ENCODE data around the gene TNKS1BP1.
"Not testable (repeated sequence)": the region's sequence is repeated elsewhere in the genome, so short reads cannot be mapped to it uniquely, and the experiment has no call there.

Gene TNKS1BP1

DNA sequence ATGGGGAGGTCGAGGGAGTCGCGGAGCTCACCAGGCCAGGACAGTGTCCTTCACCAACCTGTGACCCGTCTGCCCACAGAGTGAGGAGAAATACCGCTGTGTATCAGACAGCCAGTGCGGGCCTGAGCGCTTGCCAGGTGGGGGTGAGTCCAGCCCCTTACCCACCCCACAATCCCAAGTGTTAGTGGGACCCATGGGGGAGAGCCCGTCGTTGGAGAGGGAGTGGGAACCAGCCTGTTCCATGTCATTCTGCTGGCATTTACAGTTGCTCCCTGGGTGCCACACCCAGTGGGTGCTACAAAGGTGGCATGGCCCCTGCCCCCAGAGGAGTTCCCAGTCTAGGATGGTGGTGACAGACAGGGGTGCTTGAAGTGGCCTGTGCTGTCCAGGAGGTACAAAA lies 22.6 kb upstream of the TNKS1BP1 start:
- Mint-ChIP-seq H3K27ac (no peak overlapping the region), H3K27me3 (peaks cover 7% of the 10 kb centered on the region), H3K4me1 (peaks cover 3% of the 10 kb centered on the region), H3K4me3 (no peak overlapping the region), H3K9me3 (peaks cover 7% of the 10 kb centered on the region), H3K36me3 (ENCODE audit: low read depth) (peaks cover 2% of the 10 kb centered on the region)
- ATAC-seq (no peak), DNase-seq (no peak)

DNA sequence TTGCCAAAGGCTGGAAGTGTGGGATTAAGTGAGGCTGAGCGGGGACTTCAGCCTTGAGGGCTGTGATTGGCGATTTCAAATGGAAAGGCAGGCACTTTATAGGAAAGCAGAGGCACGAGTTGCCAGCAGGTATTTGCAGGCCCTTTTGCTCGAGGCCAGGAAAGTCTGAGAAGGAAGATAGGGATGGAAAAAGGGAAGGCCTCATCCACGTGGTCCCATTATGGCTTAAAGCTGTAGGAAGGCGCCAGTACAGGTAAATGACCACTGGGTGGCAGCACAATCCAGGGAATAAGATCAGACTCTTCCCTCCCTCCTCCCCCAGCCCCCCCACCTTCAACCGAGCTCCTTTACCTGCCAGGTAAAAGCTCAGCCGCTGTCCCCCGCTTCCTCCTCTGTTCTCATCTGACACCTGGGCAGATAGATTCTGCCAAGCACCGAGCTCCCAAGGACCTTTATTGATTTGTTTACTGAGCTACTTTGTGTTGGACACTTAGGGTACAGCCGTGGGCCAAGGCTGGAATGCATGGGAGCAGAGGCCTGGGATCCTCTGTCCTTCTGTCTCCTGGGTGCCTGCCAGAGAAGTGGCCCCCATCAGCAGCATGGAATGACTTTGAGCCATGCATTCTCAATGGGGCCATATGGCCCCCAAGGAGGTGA lies 20.9 kb upstream of the TNKS1BP1 start:
- peaks cover 5% of the 10 kb centered on the region for H3K4me1 Mint-ChIP-seq
- no peaks in the 10 kb centered on the region for H3K36me3 Mint-ChIP-seq (ENCODE audit: low read depth)
- DNase-seq (peak; percentile 76), ATAC-seq (peak; percentile 55)
- peaks cover 1% of the 10 kb centered on the region for H3K27me3 Mint-ChIP-seq
- H3K4me3 Mint-ChIP-seq = no peak overlapping the region
- H3K9me3 Mint-ChIP-seq = no peaks in the 10 kb centered on the region
- H3K27ac Mint-ChIP-seq = no peak overlapping the region

DNA sequence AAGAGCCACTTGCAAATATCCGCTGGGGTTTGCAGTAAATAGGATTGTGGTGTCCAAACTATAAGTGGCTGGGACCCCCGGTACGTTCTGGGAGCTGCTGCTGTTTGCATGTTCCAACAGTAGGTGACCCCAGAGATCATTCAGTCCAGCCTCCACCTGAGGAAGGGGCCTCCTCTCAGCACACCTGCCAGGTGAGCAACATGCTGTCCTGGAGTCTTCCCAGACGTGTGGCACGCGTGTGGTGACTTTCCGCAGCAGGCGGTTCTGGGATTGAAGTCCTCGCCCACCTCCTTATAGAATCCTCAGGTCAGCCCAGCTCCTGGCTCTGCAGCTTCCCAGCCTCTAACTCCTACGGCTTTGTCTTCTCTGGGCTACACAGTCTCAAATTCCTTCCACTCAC lies 20.1 kb upstream of the TNKS1BP1 start:
- H3K27ac Mint-ChIP-seq = no peak overlapping the region
- no peaks in the 10 kb centered on the region for H3K9me3 Mint-ChIP-seq

DNA sequence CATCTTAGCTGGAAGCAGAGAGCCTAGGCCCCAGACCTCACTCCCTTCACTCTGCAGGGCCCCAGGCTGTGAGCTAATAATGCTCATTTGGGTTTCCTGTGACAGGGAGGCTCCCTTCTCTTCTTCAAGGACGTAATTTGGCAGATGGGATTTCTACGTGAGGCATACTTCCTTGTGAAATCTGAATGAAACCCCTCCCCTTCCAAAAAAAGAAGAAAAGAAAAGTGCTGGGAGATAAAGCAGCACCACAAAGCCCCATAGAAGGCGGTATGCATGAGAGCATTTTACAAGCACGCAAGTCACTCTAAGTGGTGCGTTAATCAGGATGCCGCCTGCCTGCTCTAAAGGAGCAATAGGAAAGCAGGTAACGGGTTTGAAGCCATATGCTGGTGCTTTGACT lies 19.1 kb upstream of the TNKS1BP1 start:
- peaks cover 1% of the 10 kb centered on the region for H3K27me3 Mint-ChIP-seq
- no peak overlapping the region for H3K27ac Mint-ChIP-seq

More for the DNA sequence above, 20.1 kb upstream of the TNKS1BP1 start:
- H3K36me3 Mint-ChIP-seq (ENCODE audit: low read depth) = no peaks in the 10 kb centered on the region
- ATAC-seq (no peak), DNase-seq (no peak)
- no peak overlapping the region for H3K4me3 Mint-ChIP-seq
- H3K4me1 Mint-ChIP-seq = peaks cover 3% of the 10 kb centered on the region
- peaks cover 1% of the 10 kb centered on the region for H3K27me3 Mint-ChIP-seq

DNA sequence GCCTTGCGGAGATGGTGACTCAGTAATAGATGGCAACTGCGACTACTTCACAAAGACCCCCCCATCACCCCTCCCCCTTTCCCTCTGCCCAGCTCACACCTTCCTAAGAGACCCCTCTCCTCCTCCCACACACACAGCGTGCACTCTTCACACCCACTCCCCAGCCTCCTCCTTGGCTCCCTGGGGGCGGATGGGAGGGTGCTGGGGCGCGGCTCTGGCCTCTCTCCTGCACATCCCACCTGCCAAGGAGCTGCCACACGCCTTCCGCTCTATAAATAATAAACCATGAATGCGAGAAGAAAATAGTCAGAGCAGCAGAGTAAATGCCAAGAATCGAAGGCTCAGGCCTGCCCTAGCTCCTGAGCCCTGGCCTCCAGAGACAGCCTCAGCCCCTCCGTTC lies 17.9 kb upstream of the TNKS1BP1 start:
- no peaks in the 10 kb centered on the region for H3K9me3 Mint-ChIP-seq
- no peak overlapping the region for H3K4me3 Mint-ChIP-seq
- no peak overlapping the region for H3K27ac Mint-ChIP-seq
- DNase-seq = no peak
- peaks cover 2% of the 10 kb centered on the region for H3K4me1 Mint-ChIP-seq
- no peaks in the 10 kb centered on the region for H3K36me3 Mint-ChIP-seq (ENCODE audit: low read depth)
- ATAC-seq = no peak
- H3K27me3 Mint-ChIP-seq = peaks cover 1% of the 10 kb centered on the region

More for the DNA sequence above, 19.1 kb upstream of the TNKS1BP1 start:
- Mint-ChIP-seq H3K36me3 (ENCODE audit: low read depth) (no peaks in the 10 kb centered on the region), H3K4me3 (no peak overlapping the region), H3K4me1 (peaks cover 2% of the 10 kb centered on the region), H3K9me3 (no peaks in the 10 kb centered on the region)
- DNase-seq (no peak), ATAC-seq (no peak)

DNA sequence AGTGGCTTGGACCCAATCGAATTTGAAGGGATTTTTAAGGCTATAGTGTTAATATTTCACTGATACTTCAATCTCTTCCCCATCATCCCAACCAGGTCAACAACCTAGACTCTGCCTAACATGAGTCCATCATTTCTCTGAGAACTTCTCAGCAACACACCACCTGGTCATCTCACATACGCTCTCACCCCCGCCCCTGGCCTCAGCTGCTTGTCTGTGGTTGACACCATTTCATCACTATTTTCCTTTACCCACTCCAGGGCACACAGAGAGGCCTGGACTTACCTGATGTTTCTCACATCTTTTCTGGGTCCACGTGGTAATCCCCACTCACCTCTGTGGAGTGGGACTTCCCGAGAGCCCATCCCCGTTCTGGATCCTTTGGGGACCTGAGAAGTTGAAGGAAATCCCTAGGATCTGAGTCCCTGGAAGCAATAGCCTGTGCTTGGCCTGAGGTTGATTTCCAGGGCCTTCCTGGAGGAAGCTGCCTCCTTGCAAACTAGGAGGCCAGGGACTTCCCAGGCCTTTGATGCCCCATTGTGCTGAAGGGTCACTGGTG lies 16.6 kb upstream of the TNKS1BP1 start:
- Mint-ChIP-seq H3K27ac (no peak overlapping the region), H3K4me3 (no peak overlapping the region), H3K9me3 (no peaks in the 10 kb centered on the region), H3K4me1 (peaks cover 8% of the 10 kb centered on the region), H3K36me3 (ENCODE audit: low read depth) (no peaks in the 10 kb centered on the region), H3K27me3 (peaks cover 1% of the 10 kb centered on the region)
- ATAC-seq = no peak
- no peak for DNase-seq

DNA sequence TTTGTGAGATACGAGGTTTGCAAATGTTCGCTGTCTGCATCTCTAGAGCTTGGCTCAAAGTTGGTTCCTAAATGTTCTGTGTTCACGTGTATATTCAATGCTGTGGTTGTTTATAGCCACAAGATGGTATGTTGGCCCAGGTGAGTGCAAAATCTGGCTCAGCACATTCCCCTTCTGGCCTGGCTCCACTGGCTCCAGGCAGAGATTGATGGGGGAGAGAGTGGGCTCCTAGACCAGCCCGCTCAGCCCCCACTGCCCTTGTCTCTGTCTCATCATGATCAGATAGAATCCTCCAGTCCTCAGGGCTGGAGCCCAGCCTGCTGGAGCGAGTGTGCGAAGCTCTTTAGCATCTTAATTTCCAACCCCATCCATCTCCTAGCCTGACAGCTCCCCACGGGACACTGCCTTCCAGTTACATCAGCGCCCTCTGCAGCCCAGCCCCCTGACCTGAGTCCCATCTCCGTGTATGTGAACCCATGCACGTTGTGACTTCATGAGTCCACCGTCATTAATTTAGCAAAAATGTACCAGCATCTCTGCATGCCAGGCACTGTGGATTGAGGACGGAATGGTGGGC lies 15.4 kb upstream of the TNKS1BP1 start:
- H3K27ac Mint-ChIP-seq = no peak overlapping the region
- no peak overlapping the region for H3K4me3 Mint-ChIP-seq
- peaks cover 14% of the 10 kb centered on the region for H3K4me1 Mint-ChIP-seq
- no peaks in the 10 kb centered on the region for H3K9me3 Mint-ChIP-seq
- DNase-seq (no peak), ATAC-seq (no peak)
- H3K27me3 Mint-ChIP-seq = peaks cover 1% of the 10 kb centered on the region
- H3K36me3 Mint-ChIP-seq (ENCODE audit: low read depth) = no peaks in the 10 kb centered on the region

DNA sequence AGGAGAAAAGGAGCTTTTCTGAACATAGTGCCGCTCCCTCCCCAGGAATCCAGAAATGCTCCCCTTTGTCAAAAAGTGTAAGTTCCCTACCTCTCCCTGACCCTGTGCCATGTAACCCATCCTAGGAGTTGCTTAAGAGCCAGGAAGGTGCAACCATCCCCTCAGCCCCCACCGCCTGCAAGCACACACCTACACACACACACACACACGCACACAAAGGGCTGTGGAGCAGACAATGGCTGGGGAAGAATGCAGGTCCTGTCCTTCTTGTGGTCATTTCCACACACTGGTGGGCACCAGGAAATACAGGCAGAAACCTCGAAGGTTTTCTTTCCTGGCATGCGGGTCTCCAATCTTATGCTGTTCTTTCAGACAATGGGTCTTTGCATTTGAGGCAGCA lies 14.6 kb upstream of the TNKS1BP1 start:
- H3K27ac Mint-ChIP-seq = no peak overlapping the region
- H3K9me3 Mint-ChIP-seq = no peaks in the 10 kb centered on the region
- no peak for ATAC-seq
- peaks cover 1% of the 10 kb centered on the region for H3K27me3 Mint-ChIP-seq
- DNase-seq = no peak
- H3K36me3 Mint-ChIP-seq (ENCODE audit: low read depth) = peaks cover 6% of the 10 kb centered on the region
- H3K4me3 Mint-ChIP-seq = no peak overlapping the region
- H3K4me1 Mint-ChIP-seq = peaks cover 19% of the 10 kb centered on the region

DNA sequence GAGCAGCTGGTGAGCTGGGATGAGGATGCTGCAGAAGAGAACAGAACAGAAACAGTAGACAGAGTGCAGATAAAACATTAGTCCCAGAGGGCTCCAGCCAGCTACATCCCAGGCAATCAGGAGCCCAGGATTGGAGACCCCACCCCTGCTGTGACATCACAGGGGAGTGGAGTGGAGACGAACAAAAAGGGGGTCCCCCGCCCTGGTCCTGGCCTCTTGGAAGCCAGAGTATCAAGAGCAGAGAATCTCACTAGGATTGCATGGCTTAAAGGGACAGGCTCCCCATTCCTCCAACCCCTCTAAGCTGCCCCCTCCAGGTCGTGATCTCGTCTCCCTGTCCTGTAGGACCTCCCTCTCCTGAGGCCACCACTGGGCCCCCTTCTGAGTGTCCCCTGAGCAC lies 13.4 kb upstream of the TNKS1BP1 start, which contains the start of gene P2RX3:
TSS of gene P2RX3 (plus strand) at position 211 of the 400 bp plus-strand sequence. CDS start 199 bp downstream, outside the sequence.
- no peak for ATAC-seq
- Mint-ChIP-seq H3K4me3 (no peak within 1 kb of the TSS), H3K4me1 (peaks cover 31% of the 10 kb centered on the region), H3K27me3 (peaks cover 1% of the 10 kb centered on the region), H3K36me3 (ENCODE audit: low read depth) (peaks cover 17% of the 10 kb centered on the region), H3K27ac (peak within 1 kb of the TSS; percentile 24), H3K9me3 (no peaks in the 10 kb centered on the region)
- no peak for DNase-seq

DNA sequence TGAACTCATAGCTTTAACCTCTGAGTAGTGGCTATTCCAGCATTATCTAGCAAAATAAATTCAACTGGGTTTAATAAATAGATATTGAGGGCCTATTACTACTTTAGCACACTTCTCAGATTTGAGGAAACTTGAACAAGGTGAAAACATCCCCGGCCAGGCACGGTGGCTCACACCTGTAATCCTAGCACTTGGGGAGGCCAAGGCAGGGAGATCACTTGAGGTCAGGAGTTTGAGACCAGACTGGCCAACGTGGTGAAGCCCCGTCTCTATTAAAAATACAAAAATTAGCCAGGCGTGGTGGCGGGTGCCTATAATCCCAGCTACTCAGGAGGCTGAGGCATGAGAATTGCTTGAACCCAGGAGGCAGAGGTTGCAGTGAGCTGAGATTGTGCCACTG lies 12.1 kb upstream of the TNKS1BP1 start:
- not testable (repeated sequence) for DNase-seq, H3K9me3 Mint-ChIP-seq, H3K27me3 Mint-ChIP-seq, ATAC-seq
- H3K4me3 Mint-ChIP-seq = peak overlapping the region; percentile 92
- peak overlapping the region; percentile 98 for H3K27ac Mint-ChIP-seq
- H3K4me1 Mint-ChIP-seq = peaks cover 41% of the 10 kb centered on the region
- peaks cover 28% of the 10 kb centered on the region for H3K36me3 Mint-ChIP-seq (ENCODE audit: low read depth)

DNA sequence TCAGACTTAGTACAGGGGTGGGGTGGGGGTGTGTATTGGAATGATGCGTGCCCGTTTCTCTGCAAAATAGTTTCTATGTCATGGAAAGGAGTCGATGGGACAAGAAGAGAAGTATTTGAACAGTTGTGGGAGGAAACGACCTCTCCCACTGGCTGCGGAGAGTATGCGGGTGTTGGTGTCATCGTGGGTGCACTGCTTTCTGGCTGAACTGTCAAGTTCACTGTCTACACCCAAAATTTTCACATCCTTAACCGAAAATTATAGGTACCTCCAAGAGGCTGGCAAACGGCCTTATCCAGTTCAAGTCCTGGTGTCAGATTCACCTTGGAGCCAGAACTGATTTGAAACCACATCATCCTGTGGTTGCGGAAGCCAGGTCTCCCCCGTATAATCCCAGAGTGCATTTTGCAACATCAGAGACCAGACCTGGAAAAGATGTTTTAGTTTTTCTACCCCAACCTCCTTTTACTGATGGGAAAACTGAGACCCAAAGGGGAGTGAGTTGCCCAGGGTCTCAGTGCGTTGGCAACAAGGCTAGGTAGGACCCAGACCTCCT lies 11.4 kb upstream of the TNKS1BP1 start:
- Mint-ChIP-seq H3K4me1 (peaks cover 46% of the 10 kb centered on the region), H3K27me3 (no peaks in the 10 kb centered on the region), H3K9me3 (no peaks in the 10 kb centered on the region), H3K36me3 (ENCODE audit: low read depth) (peaks cover 34% of the 10 kb centered on the region), H3K4me3 (peak overlapping the region; percentile 92), H3K27ac (peak overlapping the region; percentile 98)
- peak; percentile 2 for ATAC-seq
- peak; percentile 19 for DNase-seq

DNA sequence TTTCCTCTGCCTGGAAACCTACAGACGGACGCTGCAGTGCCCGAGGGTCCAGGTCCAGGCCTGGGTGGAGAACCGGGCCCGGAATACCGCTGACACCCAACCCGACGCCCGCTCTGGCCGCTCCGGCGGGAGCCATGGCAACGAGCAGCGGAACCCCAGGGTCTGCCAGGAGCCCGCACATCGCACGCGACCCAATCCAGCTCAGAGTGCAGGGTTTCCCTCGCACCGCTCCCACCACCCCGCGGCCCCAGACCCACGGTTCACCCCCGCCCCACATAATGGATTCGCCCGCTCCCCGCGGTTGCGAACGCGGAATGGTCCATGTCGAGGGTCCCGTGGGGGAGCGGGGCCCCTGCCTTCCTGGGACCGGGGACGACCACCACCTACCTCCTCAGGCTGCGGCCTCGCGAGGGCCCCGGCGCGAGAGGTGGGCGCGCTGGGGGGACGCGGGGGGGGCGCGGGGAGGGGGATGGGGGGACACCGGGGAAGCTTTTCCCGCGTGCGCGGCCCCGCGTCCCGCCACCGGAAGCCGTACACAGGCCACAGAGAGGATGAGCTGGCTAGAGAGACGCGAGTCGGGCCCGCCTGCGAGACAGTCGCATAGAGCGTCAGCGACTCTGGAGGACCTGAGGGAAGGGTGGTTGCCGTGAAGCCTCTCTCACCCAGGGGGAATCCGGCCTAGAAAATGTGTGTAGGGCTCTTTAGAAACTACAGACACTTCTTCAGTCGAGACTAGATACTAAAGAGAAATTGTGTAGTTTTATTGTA lies 10.8 kb upstream of the TNKS1BP1 start, which contains the start of gene SSRP1:
TSS of gene SSRP1 (minus strand) at position 550 of the 768 bp plus-strand sequence. CDS start 771 bp downstream, outside the sequence.
- peak within 1 kb of the TSS; percentile 98 for H3K27ac Mint-ChIP-seq
- peaks cover 40% of the 10 kb centered on the region for H3K36me3 Mint-ChIP-seq (ENCODE audit: low read depth)
- no peaks in the 10 kb centered on the region for H3K9me3 Mint-ChIP-seq
- H3K4me3 Mint-ChIP-seq = peak within 1 kb of the TSS; percentile 92
- DNase-seq = peak; percentile 85
- H3K4me1 Mint-ChIP-seq = peaks cover 50% of the 10 kb centered on the region
- ATAC-seq = peak; percentile 100
- H3K27me3 Mint-ChIP-seq = no peaks in the 10 kb centered on the region

DNA sequence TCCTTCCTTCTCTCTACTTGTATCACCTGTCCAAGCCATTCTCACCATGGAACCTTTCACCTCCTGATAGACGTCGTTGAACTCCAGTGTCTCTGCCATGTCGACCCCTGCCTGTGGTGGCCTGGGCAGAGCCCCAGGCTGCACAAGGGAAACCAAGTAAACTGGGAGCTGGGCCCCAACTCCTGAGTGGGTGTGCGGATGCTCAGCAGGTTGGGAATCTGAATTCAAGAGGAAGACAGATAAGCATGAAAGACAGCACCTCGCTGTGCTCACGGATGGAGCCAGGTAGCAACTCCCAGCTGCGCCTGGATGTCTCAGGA lies 10.2 kb upstream of the TNKS1BP1 start:
- no peak for ATAC-seq
- Mint-ChIP-seq H3K4me1 (peaks cover 55% of the 10 kb centered on the region), H3K4me3 (peak overlapping the region; percentile 92), H3K9me3 (no peaks in the 10 kb centered on the region), H3K36me3 (ENCODE audit: low read depth) (peaks cover 46% of the 10 kb centered on the region), H3K27ac (peak overlapping the region; percentile 98), H3K27me3 (no peaks in the 10 kb centered on the region)
- no peak for DNase-seq

DNA sequence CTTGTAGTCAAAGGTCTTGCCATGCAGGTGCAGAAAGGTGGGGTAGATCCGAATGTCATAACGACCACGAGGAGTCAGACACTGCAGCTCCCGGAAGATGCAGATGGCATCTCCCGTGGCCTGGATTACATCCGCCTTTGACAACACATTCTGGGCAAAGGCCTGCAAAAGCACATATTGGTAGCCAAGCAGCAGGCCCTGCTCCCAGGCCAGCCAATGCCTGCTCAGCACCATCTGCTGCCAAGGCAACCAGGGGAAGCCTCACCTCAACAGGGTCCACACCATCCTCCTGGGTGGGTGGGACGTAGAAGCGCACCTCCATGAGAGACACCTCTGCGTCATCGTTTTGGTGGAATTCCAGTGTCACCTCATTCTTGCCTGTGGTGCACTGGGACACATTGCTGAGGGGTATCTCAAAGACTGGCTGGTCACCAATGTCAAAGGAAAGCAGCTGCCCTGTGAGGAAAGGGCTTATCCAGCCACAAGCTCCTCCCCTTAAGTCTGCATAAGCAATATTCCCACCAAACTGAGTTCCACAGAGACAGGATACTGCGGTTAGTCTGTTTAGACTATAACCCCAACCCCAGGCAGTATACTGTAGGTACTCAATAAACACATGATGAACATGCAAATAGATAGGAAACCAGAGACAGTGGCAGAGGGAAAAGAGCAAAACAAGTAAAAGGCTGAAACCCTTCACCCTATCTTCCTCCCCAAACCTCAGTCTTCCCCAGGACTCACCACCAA lies 8.1 kb upstream of the TNKS1BP1 start:
- ATAC-seq = no peak
- Mint-ChIP-seq H3K27me3 (no peaks in the 10 kb centered on the region), H3K4me1 (peaks cover 64% of the 10 kb centered on the region), H3K9me3 (no peaks in the 10 kb centered on the region), H3K27ac (no peak overlapping the region), H3K4me3 (no peak overlapping the region), H3K36me3 (ENCODE audit: low read depth) (peaks cover 65% of the 10 kb centered on the region)
- no peak for DNase-seq

Measured in activated naive CD8-positive, alpha-beta T cell treated with anti-CD3 and anti-CD28 coated beads, Interleukin-2, amount 50 U/mL, for 24 hours (primary cell).